Neural progenitor cell (in vitro differentiated cells): ENCODE data around the gene TMEM236.

ENCODE experiments used
- CTCF ChIP-seq: fragments of 200-600 bp; sonication (generic); IDR thresholded peaks from 2 replicates; pipeline ENCODE4 v1.5.1; 2017; ENCODE audit warnings: antibody characterized with exemption, mild to moderate bottlenecking
- EZH2 ChIP-seq: fragments of 200-600 bp; sonication (generic); IDR thresholded peaks from 2 replicates; pipeline ENCODE4 v1.6.1; 2017; ENCODE audit warnings: antibody characterized with exemption, mild to moderate bottlenecking, moderate library complexity
- EZH2phosphoT487 ChIP-seq: fragments of 200-600 bp; sonication (generic); IDR thresholded peaks from 2 replicates; pipeline ENCODE4 v1.6.1; 2017; ENCODE audit warnings: antibody characterized with exemption

- TF ChIP-seq CTCF (no peak), EZH2 (no peak), EZH2phosphoT487 (no peak)
Measured at GRCh38 chr10:17802350-17802749, 50.3 kb downstream of the TMEM236 start.
